ENCODE measurements around the gene DDX17.
"Not testable (repeated sequence)": the region's sequence is repeated elsewhere in the genome, so short reads cannot be mapped to it uniquely, and the experiment has no call there.

Gene DDX17

GRCh38 chr22:38482662-38483308, 23.3 kb downstream of the DDX17 start:
- ATAC-seq, result no peak

GRCh38 chr22:38481871-38482332, 24.2 kb downstream of the DDX17 start:
- Mint-ChIP-seq H3K36me3 (ENCODE audit: low read depth) (peaks cover 56% of the 10 kb centered on the region), H3K9me3 (no peaks in the 10 kb centered on the region), H3K27me3 (no peaks in the 10 kb centered on the region), H3K4me3 (no peak overlapping the region), H3K27ac (peak overlapping the region; percentile 51), H3K4me1 (peaks cover 22% of the 10 kb centered on the region)
- DNase-seq (no peak), ATAC-seq (no peak)

More at GRCh38 chr22:38482662-38483308, 23.3 kb downstream of the DDX17 start:
- peaks cover 63% of the 10 kb centered on the region for H3K36me3 Mint-ChIP-seq (ENCODE audit: low read depth)
- peaks cover 26% of the 10 kb centered on the region for H3K4me1 Mint-ChIP-seq
- DNase-seq, result no peak
- no peaks in the 10 kb centered on the region for H3K27me3 Mint-ChIP-seq
- H3K4me3 Mint-ChIP-seq, result no peak overlapping the region
- no peaks in the 10 kb centered on the region for H3K9me3 Mint-ChIP-seq
- H3K27ac Mint-ChIP-seq, result no peak overlapping the region

- Mint-ChIP-seq H3K36me3 (ENCODE audit: low read depth) (peaks cover 50% of the 10 kb centered on the region), H3K9me3 (no peaks in the 10 kb centered on the region), H3K27me3 (no peaks in the 10 kb centered on the region), H3K27ac (peak overlapping the region; percentile 72), H3K4me1 (peaks cover 17% of the 10 kb centered on the region), H3K4me3 (no peak overlapping the region)
- DNase-seq (no peak), ATAC-seq (no peak)
Measured at GRCh38 chr22:38481162-38481870, 24.8 kb downstream of the DDX17 start.

GRCh38 chr22:38479096-38479837, 26.8 kb downstream of the DDX17 start:
- Mint-ChIP-seq H3K27me3 (no peaks in the 10 kb centered on the region), H3K4me3 (no peak overlapping the region), H3K9me3 (no peaks in the 10 kb centered on the region), H3K27ac (no peak overlapping the region), H3K36me3 (ENCODE audit: low read depth) (peaks cover 34% of the 10 kb centered on the region), H3K4me1 (peaks cover 9% of the 10 kb centered on the region)
- no peak for DNase-seq
- no peak for ATAC-seq

- Mint-ChIP-seq H3K27ac (no peak overlapping the region), H3K36me3 (ENCODE audit: low read depth) (peaks cover 17% of the 10 kb centered on the region), H3K4me1 (no peaks in the 10 kb centered on the region), H3K9me3 (no peaks in the 10 kb centered on the region), H3K4me3 (no peak overlapping the region), H3K27me3 (no peaks in the 10 kb centered on the region)
- DNase-seq (no peak), ATAC-seq (no peak)
Measured at GRCh38 chr22:38477585-38477984, 28.5 kb downstream of the DDX17 start.

GRCh38 chr22:38474003-38474607, 32.0 kb downstream of the DDX17 start:
- Mint-ChIP-seq H3K36me3 (ENCODE audit: low read depth) (no peaks in the 10 kb centered on the region), H3K4me1 (no peaks in the 10 kb centered on the region), H3K4me3 (no peak overlapping the region), H3K9me3 (no peaks in the 10 kb centered on the region), H3K27ac (no peak overlapping the region), H3K27me3 (peaks cover 2% of the 10 kb centered on the region)
- ATAC-seq, result no peak
- no peak for DNase-seq

- no peak overlapping the region for H3K4me3 Mint-ChIP-seq
- peaks cover 17% of the 10 kb centered on the region for H3K27me3 Mint-ChIP-seq
- H3K36me3 Mint-ChIP-seq (ENCODE audit: low read depth), result no peaks in the 10 kb centered on the region
- H3K9me3 Mint-ChIP-seq, result no peaks in the 10 kb centered on the region
- ATAC-seq, result no peak
- no peak overlapping the region for H3K27ac Mint-ChIP-seq
- peaks cover 8% of the 10 kb centered on the region for H3K4me1 Mint-ChIP-seq
- no peak for DNase-seq
Measured at GRCh38 chr22:38471237-38471636, 34.9 kb downstream of the DDX17 start.

GRCh38 chr22:38470179-38470578, 35.9 kb downstream of the DDX17 start:
- H3K9me3 Mint-ChIP-seq; H3K36me3 Mint-ChIP-seq (ENCODE audit: low read depth); H3K27ac Mint-ChIP-seq; H3K4me3 Mint-ChIP-seq; ATAC-seq; DNase-seq; H3K4me1 Mint-ChIP-seq: not testable (repeated sequence)
- peaks cover 26% of the 10 kb centered on the region for H3K27me3 Mint-ChIP-seq

- ATAC-seq (no peak), DNase-seq (no peak)
- peaks cover 8% of the 10 kb centered on the region for H3K4me1 Mint-ChIP-seq
- peaks cover 30% of the 10 kb centered on the region for H3K27me3 Mint-ChIP-seq
- no peak overlapping the region for H3K27ac Mint-ChIP-seq
- H3K9me3 Mint-ChIP-seq, result no peaks in the 10 kb centered on the region
- no peaks in the 10 kb centered on the region for H3K36me3 Mint-ChIP-seq (ENCODE audit: low read depth)
- no peak overlapping the region for H3K4me3 Mint-ChIP-seq
Measured at GRCh38 chr22:38469306-38469781, 36.8 kb downstream of the DDX17 start.

- ATAC-seq (no peak), DNase-seq (no peak)
- H3K27me3 Mint-ChIP-seq, result peaks cover 36% of the 10 kb centered on the region
- H3K4me3 Mint-ChIP-seq, result peak overlapping the region; percentile 46
- no peaks in the 10 kb centered on the region for H3K9me3 Mint-ChIP-seq
- no peak overlapping the region for H3K27ac Mint-ChIP-seq
- no peaks in the 10 kb centered on the region for H3K36me3 Mint-ChIP-seq (ENCODE audit: low read depth)
- peaks cover 8% of the 10 kb centered on the region for H3K4me1 Mint-ChIP-seq
Measured at GRCh38 chr22:38468443-38469305, 37.4 kb downstream of the DDX17 start.

GRCh38 chr22:38467904-38468442, 38.1 kb downstream of the DDX17 start, which contains the start of gene KDELR3:
TSS of gene KDELR3 (plus strand) at chr22:38468096. CDS start at chr22:38468234, 138 bp downstream.
- Mint-ChIP-seq H3K9me3 (no peaks in the 10 kb centered on the region), H3K27me3 (peaks cover 43% of the 10 kb centered on the region), H3K4me3 (peak within 1 kb of the TSS; percentile 55), H3K27ac (no peak within 1 kb of the TSS), H3K36me3 (ENCODE audit: low read depth) (no peaks in the 10 kb centered on the region), H3K4me1 (peaks cover 8% of the 10 kb centered on the region)
- DNase-seq (peak; percentile 76), ATAC-seq (peak; percentile 90)

- DNase-seq, result no peak
- peak overlapping the region; percentile 55 for H3K4me3 Mint-ChIP-seq
- ATAC-seq, result no peak
- H3K9me3 Mint-ChIP-seq, result no peaks in the 10 kb centered on the region
- H3K4me1 Mint-ChIP-seq, result peaks cover 8% of the 10 kb centered on the region
- H3K27me3 Mint-ChIP-seq, result peaks cover 46% of the 10 kb centered on the region
- no peaks in the 10 kb centered on the region for H3K36me3 Mint-ChIP-seq (ENCODE audit: low read depth)
- no peak overlapping the region for H3K27ac Mint-ChIP-seq
Measured at GRCh38 chr22:38467438-38467903, 38.6 kb downstream of the DDX17 start.

- H3K4me3 Mint-ChIP-seq, result no peak overlapping the region
- no peaks in the 10 kb centered on the region for H3K36me3 Mint-ChIP-seq (ENCODE audit: low read depth)
- H3K4me1 Mint-ChIP-seq, result peaks cover 13% of the 10 kb centered on the region
- H3K27me3 Mint-ChIP-seq, result peaks cover 61% of the 10 kb centered on the region
- DNase-seq, result no peak
- ATAC-seq, result no peak
- no peak overlapping the region for H3K27ac Mint-ChIP-seq
- no peaks in the 10 kb centered on the region for H3K9me3 Mint-ChIP-seq
Measured at GRCh38 chr22:38465673-38466490, 40.2 kb downstream of the DDX17 start.
